HT1080 (cell line): ENCODE measurements around the gene MAP1B. TPM values are rescaled to one million over a fixed set of nuclear protein-coding genes. Genes with fewer than 3 reads are reported as not detected.
A peak's percentile ranks its signal among the peaks of the same experiment; 100 is the strongest.

Experiments
- DNase-seq: peaks from one replicate; pipeline ENCODE4 v3.0.0-alpha.2; 2015; ENCODE audit warnings: low read depth
- total RNA-seq: library from RNA; depleted of rRNA; stranded (reverse); fragments of >200 nt; shearing (Covaris generic); gene quantifications from 2 replicates; pipeline ENCODE4 v1.2.3, GENCODE V29; 2014

Gene MAP1B
- total RNA-seq, 1 experiment from 2014 or later: 75.1 TPM

GRCh38 chr5:72129725-72130124 lies 22.4 kb downstream of the MAP1B start:
- no peak for DNase-seq

DNA sequence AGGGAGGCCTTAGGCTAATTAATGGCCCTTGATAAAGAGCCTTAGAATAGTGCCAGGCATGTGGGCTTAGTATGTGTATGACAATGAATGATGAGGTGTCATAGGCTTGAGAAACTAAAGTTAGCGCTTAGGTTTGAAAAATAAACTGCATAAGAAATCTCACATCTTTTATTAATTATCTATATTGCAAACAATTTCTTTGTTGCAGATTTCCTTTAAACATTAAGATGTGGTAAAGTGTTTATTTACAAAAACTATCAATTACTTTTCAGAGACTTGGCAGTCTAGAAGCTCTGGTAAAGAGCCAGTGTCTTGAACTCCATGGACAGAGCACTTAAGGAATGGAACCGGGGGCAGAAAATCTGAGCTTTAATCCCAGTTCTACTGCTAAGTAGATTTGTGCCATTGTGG lies 23.1 kb downstream of the MAP1B start:
- DNase-seq: no peak

- DNase-seq: peak; percentile 82
Measured at GRCh38 chr5:72133212-72133990, 26.1 kb downstream of the MAP1B start.

- DNase-seq: peak; percentile 63
Measured at GRCh38 chr5:72134226-72134899, 27.1 kb downstream of the MAP1B start.

DNA sequence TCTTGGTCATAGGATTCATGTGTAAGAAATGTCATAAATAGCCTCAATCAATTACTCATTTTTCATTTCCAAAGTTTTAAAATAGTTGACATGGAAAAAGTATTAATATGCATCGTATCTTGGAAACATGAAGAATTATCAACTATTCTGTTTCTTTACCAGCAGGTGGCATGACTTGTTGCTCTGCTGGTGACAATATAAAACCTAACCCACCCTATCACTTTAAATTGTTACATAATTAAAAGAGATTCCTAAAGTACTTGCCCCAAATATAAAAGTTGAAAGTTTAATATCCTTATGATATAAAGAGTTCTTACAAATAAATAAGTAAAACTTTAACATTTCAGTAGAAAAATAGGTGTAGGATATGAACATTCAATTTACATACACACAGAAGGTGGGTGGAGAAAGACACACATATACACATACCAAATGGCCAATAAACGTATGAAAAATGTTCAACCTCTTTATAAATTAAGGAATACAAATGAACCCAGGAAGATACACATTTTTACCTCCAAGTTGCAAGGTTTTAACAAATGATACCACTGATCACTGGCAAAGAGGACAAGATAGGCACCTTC lies 30.6 kb downstream of the MAP1B start:
- DNase-seq: no peak

- peak; percentile 96 for DNase-seq
Measured at GRCh38 chr5:72138943-72139521, 31.8 kb downstream of the MAP1B start.

DNA sequence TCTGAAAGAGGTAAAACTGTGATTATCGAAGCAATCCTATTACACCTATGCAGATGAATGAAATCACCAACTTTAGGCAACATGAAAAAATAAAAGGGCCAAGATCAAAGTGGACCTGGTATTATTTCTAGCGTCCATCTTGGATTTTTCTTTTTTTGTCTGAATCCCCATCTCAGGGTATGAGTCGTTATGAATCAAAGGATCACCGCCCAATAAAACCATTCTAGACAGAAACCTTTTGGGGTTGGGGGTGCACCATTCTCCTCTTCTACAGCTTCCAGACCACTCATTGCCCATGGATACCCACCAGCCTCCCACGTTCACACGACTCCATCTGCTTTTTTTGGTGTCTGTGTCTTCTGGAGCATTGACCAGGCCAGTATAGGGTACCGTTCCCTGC lies 33.4 kb downstream of the MAP1B start:
- peak; percentile 47 for DNase-seq

- DNase-seq: peak; percentile 83
Measured at GRCh38 chr5:72141440-72142355, 34.4 kb downstream of the MAP1B start.

- DNase-seq: no peak
Measured at GRCh38 chr5:72144762-72145161, 37.5 kb downstream of the MAP1B start.

- no peak for DNase-seq
Measured at GRCh38 chr5:72145348-72145747, 38.1 kb downstream of the MAP1B start.

- no peak for DNase-seq
Measured at GRCh38 chr5:72146056-72146455, 38.8 kb downstream of the MAP1B start.

DNA sequence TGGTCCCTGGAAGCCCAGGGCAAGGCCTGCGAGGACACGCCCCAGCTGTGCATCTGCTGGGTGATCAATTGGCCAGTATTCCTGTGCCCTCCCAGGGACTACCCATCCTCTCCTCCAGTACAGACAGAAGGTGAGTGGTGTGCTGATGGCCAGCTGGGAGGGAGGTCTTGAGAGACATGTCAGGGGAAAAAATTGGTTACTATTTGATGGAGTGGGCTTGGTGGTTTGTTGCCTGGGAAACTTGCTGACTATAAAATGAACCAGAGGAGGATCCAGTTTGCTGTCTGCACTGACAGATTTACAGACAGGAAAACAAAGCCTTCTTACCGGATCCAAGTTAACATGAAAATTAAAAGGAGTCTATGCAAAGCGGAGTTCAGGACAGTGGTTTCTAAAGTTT lies 40.3 kb downstream of the MAP1B start:
- DNase-seq: no peak

DNA sequence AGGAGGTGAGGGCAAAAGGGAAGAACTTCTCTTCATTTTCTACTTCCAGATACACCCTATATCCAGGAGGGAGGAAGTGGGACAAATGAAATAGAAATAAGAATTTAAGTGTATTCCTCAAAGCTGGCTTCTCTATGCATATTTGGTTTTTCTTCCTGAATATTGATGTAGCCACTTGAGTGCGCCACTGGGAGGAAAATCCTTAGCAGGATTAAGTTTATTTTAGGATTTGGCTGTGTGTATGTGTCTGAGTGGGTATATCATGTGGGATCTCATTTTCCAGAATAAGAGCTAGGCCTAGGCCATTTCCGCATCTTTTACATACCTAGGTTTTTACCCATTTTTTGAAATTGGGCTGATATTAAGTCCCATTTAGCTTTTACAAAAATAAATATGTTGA lies 42.5 kb downstream of the MAP1B start:
- no peak for DNase-seq

DNA sequence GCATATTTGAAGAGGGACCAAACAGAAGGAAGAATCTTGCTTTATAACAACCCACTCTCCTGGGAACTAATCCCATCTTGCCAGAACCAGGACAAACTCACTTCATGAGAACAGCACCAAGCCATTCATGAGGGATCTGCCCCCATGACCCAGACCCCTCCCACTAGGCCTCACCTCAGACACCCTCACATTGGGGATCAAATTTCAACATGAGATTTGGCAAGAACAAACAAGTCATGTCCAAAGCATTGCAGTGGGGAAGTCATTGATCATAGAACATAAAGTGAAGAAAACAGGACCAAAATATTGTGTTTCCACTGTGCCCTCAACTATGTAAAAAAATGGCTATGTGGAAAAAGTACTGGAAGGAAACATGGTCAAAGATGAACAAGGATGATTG lies 43.9 kb downstream of the MAP1B start:
- no peak for DNase-seq

GRCh38 chr5:72151646-72152045 lies 44.4 kb downstream of the MAP1B start:
- no peak for DNase-seq

DNA sequence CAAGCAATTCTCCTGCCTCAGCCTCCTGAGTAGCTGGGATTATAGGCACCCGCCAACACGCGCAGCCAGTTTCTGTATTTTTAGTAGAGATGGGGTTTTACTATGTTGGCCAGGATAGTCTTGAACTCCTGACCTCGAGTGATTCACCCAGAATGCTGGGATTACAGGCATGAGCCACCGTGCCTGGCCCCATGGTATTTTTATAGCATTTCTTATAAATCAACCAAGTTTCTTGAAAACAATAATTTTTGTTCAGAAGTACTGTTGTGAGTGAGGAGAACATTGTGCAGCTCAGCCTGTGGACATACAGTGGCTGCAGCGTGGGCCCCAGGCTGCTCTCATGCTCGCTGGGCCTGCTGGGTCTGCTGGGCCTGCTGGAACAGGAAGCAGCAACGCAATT lies 45.3 kb downstream of the MAP1B start:
- DNase-seq: peak; percentile 46

DNA sequence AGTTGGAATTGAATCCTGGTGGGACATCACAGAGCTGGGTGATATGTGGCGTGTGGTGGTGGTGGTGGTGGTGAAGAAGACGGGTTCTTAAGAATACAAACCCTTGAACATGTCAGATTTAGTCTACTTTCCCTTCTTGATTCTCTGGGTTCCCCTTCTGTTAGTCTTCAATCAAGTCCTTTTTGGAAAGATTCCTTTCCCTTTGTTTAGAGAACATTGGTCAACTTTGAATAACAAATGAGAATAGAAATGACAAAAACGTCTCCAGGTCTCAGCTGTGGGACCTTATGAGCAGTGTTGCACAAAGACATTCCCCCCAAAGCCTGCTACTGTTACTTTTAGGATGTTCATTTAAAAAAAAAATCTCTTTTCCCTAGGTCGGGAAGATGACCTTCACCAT lies 46.3 kb downstream of the MAP1B start:
- no peak for DNase-seq

DNA sequence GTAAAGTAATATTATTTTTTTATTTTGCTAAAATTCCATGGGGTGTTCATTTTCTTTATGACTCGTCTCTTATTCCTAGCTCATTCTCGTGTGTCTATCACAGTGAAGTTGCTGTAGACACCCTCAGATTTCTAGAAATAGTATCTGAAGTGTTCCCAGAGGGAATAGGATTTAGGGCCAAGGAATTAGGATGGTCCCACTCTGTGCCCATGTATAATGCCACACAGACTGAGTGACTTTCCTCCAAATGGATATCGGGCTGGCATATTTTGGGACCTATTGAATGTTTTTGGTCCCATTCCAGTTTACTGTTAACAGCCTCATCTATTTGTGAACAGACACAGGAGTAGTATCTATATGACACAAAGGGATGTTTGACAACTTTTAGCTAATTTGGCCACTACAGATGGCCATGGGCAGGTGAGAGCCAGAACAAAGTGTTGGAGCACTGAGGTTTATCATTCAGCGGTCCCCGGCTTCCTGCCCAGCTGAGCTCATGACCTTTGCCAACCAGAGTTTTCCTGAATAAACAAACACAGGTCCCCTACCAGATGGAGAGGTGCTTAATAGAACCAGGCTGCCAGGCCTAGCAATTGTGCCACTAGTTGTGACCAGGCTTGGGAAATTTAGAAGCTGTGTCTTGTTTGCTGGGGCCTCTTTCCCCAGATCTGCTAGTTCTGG lies 46.9 kb downstream of the MAP1B start:
- no peak for DNase-seq

- peak; percentile 83 for DNase-seq
Measured at GRCh38 chr5:72156946-72157624, 49.8 kb downstream of the MAP1B start.

GRCh38 chr5:72157625-72157962 lies 50.3 kb downstream of the MAP1B start:
- no peak for DNase-seq
